ENCODE results near the gene GABRB1. TPM values are rescaled to one million over a fixed set of nuclear protein-coding genes. Genes with fewer than 3 reads are reported as not detected.

Gene GABRB1
- total RNA-seq, 1 donor from 2014 or later, result 0.69 TPM

DNA sequence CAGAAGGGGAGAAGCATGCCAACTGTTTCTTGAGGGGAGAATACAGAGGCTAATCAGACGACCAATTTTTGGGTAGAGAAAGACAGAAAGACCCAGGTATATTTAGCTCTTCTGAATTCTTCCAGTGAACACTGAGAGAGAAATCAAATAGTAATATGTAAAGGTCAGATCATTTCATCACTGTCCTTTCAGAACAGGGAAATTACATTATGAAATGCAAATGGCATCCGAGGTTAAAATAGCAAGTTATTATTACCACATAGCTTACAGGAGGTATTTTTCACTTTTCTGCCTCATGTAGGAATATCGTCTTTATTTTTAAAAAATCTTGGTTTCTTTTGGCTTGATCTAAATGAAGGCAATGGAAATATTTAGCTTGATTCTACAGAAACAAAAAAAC is 18.0 kb downstream of the GABRB1 start:
- no peak for DNase-seq

DNA sequence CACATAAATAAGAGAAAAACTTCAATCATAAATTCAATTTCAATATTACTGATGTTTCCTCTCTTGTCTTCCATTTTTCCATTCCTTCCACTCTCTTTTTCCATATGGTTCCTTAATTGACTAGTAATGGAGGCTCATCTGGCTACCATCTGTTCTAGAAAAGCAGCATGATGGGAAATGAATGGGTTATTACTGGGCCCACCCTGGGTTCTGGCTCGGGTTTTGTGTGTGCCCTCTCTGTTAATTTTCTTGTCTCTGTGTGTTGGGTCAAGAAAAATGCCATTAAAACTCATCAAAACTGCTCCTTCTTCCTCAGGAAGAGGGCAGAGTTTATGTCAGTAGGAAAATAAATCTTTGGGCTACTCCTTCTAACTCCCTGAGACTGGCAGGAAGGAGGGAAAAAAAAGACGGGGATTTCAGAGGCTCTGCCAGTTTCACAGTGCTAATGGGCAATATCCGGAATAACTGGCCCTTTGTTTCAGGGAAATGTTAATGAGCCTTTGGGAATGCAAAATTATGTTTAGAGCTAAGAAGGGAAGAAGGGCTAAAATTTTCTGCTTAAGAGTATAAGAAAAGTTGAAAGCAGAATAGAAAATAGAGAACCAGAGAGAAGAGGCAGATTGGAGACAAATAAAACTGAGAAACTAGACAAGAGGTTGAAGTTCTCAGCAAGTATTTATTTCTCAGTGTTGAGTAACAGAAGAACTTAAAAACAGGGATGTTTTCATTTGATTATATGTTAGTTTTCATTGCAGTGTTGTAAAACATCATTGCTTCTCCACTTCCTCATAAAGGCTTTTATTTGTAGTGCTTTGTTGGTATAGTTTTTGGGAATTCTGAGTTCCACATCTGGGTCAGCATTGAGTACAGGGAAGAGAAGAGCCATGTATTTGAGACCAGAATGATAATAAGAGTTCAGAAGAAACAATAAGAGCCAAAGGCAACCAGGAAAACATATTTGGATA is 19.7 kb downstream of the GABRB1 start:
- DNase-seq, result peak; percentile 9

- no peak for DNase-seq
Measured at GRCh38 chr4:47053485-47053884, 22.1 kb downstream of the GABRB1 start.

GRCh38 chr4:47054130-47054529 is 22.8 kb downstream of the GABRB1 start:
- no peak for DNase-seq

GRCh38 chr4:47057991-47058390 is 26.6 kb downstream of the GABRB1 start:
- no peak for DNase-seq

DNA sequence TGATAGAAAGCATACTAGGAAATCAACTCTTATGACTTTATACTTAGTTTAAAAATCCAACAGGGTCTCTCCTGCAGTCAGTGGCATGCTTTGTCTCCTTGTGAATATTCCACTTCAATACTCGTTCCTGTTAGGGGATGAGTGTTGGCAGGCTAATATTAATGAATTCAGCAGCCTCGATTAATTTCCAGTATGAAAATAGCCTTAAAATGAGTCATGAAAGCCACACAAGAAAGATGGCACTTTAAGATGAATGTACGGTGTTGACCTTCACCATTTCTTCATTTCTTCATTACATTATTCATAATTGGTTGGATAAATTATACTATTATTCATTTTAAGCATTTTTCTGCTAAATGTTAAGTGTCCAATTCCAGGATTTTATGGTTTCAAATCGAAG is 29.2 kb downstream of the GABRB1 start:
- no peak for DNase-seq

DNA sequence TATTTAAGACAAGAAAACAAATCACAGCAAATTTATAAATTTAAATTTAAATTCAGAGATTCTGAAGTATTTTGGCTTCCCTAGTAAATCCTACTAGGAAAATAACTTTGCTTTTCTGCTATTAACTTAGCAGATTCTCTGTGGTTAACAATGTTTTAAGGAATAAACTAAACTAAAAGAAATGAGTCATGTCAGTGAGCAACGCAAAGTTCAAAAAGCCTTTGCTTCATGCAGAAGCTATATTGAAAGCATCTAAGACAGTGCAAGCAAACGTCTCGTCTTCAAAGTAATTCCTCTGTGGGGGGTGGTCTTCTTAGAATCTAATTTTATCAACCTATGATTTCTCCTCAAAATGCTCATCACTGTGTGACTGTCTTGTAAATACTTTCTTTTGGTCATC is 30.1 kb downstream of the GABRB1 start:
- DNase-seq, result no peak

- DNase-seq, result peak; percentile 16
Measured at GRCh38 chr4:47065051-47065481, 33.7 kb downstream of the GABRB1 start.

DNA sequence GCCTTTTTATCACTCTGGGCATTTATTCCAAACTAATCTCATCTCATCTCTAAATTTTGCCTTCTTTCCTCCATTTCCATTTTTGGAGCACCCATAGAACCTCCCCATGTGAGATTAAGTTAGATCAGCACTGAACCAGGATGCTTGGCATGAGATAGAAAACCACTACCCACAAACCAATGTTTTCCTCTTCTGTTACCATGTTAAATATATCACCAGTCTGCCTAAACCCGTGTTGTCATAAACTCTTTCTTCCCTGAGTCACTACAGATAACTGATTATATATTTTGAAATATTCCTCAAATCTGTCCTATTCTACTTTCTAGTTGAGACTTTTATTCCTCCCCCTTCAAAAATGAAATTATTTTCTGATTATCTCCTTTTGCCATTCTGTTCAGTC is 37.6 kb downstream of the GABRB1 start:
- no peak for DNase-seq

DNA sequence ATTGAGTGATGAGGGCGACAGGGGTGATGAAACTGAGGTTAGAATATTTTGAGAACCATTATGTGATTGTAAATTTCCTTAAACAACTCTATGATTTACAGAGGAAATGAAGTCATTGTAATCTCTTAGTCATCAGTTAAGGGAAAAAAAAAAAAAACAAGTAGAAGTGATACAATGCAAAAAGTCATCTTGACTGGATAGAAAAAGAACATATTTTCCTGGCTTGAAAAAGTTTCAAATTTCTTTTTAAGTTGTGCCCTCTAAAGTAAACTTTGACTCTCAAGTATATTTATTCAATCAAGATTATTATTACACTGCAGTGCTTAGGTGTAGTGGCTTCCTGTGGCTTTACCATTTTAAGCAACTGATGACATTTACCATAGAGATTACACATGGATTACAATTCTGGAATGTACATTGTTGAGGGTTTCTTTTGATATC is 40.6 kb downstream of the GABRB1 start:
- DNase-seq, result no peak

GRCh38 chr4:47073647-47074046 is 42.3 kb downstream of the GABRB1 start:
- no peak for DNase-seq

- DNase-seq, result no peak
Measured at GRCh38 chr4:47074816-47075215, 43.4 kb downstream of the GABRB1 start.

- no peak for DNase-seq
Measured at GRCh38 chr4:47075262-47075661, 43.9 kb downstream of the GABRB1 start.

DNA sequence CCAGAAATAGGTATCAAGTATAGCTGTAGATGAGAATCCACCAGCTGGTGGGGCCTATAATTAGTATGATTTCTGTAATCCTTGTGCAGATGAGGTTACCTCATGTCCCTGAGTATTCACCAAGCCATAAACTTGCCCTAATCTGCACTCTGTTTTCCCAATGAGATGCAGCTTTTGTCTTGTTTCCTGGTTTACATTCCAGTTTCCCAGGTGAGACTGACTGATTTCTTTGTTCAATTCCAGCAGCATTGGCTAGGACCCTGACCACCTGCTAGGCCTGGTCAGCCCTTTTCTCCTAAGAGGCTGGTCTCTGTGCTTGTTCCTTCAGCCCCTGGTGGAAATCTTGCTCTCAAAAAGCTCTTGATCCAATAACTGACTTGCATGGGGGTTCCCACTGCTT is 44.6 kb downstream of the GABRB1 start:
- DNase-seq, result no peak

- no peak for DNase-seq
Measured at GRCh38 chr4:47084111-47084510, 52.7 kb downstream of the GABRB1 start.

GRCh38 chr4:47084795-47085194 is 53.4 kb downstream of the GABRB1 start:
- no peak for DNase-seq

GRCh38 chr4:47088298-47088697 is 56.9 kb downstream of the GABRB1 start:
- DNase-seq, result no peak

DNA sequence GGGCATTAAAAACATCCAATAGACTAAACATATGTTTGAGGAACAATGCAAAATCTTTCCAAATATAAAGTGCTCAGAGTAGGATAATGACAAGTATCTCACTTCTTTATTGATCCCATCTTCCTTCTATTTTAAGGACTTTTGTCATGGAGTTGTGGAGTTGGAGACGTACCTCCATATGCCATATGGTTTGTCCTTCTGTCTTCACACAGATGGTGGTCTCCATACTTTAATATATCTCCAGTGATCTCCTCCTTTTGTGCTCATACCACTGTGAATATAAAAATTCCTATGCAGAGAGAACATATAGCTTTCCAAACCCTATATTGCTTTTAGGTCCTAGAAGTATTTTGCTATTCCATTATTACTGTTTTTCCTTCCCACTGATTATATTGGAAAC is 64.5 kb downstream of the GABRB1 start:
- no peak for DNase-seq

DNA sequence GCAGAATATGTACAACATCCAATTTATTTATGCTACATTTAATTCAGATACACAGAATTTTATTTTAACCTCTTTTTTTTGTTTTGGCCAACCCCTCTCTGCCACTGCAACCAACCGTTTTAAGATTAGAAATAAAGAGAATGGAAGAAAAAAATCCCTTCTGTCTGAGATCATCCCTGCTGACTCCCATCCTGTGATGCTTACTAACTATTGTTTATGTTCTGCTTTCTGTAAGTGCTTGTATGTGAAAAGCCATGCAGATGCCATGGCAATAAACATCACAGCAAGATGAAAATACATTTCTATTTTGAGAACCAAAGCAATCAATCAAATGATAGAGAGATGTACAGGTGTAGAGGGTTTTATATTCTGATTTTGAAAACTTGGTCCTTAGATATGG is 70.1 kb downstream of the GABRB1 start:
- no peak for DNase-seq

DNA sequence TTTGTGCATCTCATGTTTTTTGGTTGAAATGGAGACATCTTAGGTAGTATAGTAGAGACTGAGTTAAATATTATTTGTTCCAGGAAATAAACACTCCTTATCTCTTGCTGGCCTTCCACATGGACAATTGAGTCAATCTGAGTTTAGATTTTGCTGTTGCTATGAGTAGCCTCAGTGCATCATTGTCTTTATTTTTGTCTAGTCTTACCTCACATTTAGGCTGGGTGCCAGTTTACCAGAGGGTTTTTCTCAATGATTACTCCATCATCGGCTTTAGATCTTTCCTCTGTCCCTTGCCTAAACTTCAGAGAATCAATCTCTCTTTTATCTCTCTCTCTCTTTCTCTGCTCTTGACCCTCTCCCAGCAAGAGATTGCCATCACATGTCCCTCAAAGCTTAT is 73.6 kb downstream of the GABRB1 start:
- no peak for DNase-seq

- no peak for DNase-seq
Measured at GRCh38 chr4:47106561-47106960, 75.2 kb downstream of the GABRB1 start.

DNA sequence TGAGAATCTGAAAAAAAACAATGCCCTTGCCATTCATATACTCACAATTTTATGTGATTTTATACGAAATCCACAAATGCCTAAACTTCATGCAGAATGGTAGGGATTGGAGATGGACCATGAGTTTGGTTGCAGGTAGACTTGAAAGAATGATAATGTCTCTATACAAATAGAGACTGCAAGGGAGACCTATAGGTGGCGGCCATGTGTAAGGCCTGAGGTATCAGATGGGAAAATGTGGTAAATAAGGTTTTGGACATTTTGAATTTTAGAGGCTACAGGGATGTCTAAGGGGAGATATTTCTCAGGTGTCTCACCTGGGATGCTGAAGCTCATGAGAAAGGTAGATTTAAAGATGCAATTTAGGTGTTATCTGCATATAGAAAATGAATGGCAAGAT is 78.0 kb downstream of the GABRB1 start:
- no peak for DNase-seq

GRCh38 chr4:47110546-47111132 is 79.3 kb downstream of the GABRB1 start:
- no peak for DNase-seq
